ENCODE data around the gene WDSUB1.

- TF ChIP-seq POLR2AphosphoS5 (IDR thresholded peaks at IDR 0.05; ENCODE audit: low read depth, low read length) = no peak
- TF ChIP-seq POLR2A (IDR thresholded peaks at IDR 0.05; ENCODE audit: low read depth, low read length) = no peak
- TF ChIP-seq TAF1 (IDR thresholded peaks at IDR 0.05; ENCODE audit: low read depth, low read length) = no peak
- TF ChIP-seq PAX5 (IDR thresholded peaks at IDR 0.05; ENCODE audit: insufficient read depth, low read length, severe bottlenecking) = no peak
- TF ChIP-seq SPI1 (IDR thresholded peaks at IDR 0.05; ENCODE audit: low read depth, low read length) = no peak
- TF ChIP-seq POU2F2 (IDR thresholded peaks at IDR 0.05; ENCODE audit: low read depth, low read length) = no peak
These were observed 98.1 kb downstream of the WDSUB1 start for GRCh38 chr2:159188449-159188848.
